T-cell (primary cell): Measurements from ENCODE around the gene UBTFL1. TPM values are rescaled to one million over a fixed set of nuclear protein-coding genes. Genes with fewer than 3 reads are reported as not detected.
"Not testable (repeated sequence)": the region's sequence is repeated elsewhere in the genome, so short reads cannot be mapped to it uniquely, and the experiment has no call there.

Experiments
- ATAC-seq, 4 experiments: fragments of 200-7000 bp in 3 of 4; fragments of 150-1000 bp in 1 of 4; cut with Tn5 transposase; replicated peaks in 1 of 4; 1 replicate in 3 of 4; 2 replicates in 1 of 4; pipeline ENCODE4 v1.10.0; 2021; ENCODE audit warnings: moderate library complexity in 3 of 4, mild to moderate bottlenecking in 2 of 4, moderate number of reproducible peaks in 1 of 4
- CTCF ChIA-PET, 2 donors: fragments of 300-600 bp; sonication (Branson Sonifier 250); formaldehyde crosslinking; loops; one replicate each; lab custom pipeline; 2022; ENCODE audit warnings: antibody characterized with exemption in 2 of 2; lab: Charles Lee
- POLR2A ChIA-PET, 2 donors: fragments of 300-600 bp; sonication (Branson Sonifier 250); formaldehyde crosslinking; loops; one replicate each; lab custom pipeline; 2022; ENCODE audit warnings: antibody characterized with exemption in 2 of 2; lab: Charles Lee
- DNase-seq, 35 experiments: peaks; one replicate each; pipeline versions ENCODE4 v3.0.0 to v3.0.0-alpha.2; 2013 to 2023
- H3K27ac ChIP-seq: one replicate; pipeline ENCODE4 v1.5.1; 2013; ENCODE audit warnings: low read length
- H3K27me3 ChIP-seq, 2 experiments: replicated peaks in 1 of 2; 1 replicate in 1 of 2; 2 replicates in 1 of 2; pipeline versions ENCODE4 v1.6.1 to v1.7.0; 2013; ENCODE audit warnings: low read length in 1 of 2, mixed read lengths in 1 of 2; ENCODE audit not compliant: control insufficient read depth in 2 of 2, insufficient read depth in 2 of 2; ENCODE audit errors: extremely low read depth in 1 of 2
- H3K36me3 ChIP-seq, 2 donors: 1 replicate in 1 of 2; 2 replicates in 1 of 2; pipeline versions ENCODE4 v1.6.1 to v1.7.0; 2013; ENCODE audit warnings: low read length in 1 of 2; ENCODE audit not compliant: control insufficient read depth in 2 of 2, insufficient read depth in 1 of 2; ENCODE audit errors: extremely low read depth in 1 of 2
- H3K4me1 ChIP-seq, 2 experiments: 1 replicate in 1 of 2; 2 replicates in 1 of 2; pipeline versions ENCODE4 v1.6.1 to v1.7.0; 2013; ENCODE audit warnings: low read length in 2 of 2, mixed read lengths in 1 of 2; ENCODE audit not compliant: insufficient read depth in 2 of 2, control insufficient read depth in 1 of 2; ENCODE audit errors: extremely low read depth in 1 of 2
- H3K4me3 ChIP-seq, 2 donors: 1 replicate in 1 of 2; 2 replicates in 1 of 2; pipeline versions ENCODE4 v1.5.1 to v1.7.0; 2013; ENCODE audit warnings: mild to moderate bottlenecking in 2 of 2, low read length in 1 of 2, moderate library complexity in 1 of 2; ENCODE audit not compliant: control insufficient read depth in 1 of 2; ENCODE audit errors: extremely low read depth in 1 of 2
- H3K9me3 ChIP-seq: 2 replicates; pipeline ENCODE4 v1.7.0; 2013
- H3K27ac Mint-ChIP-seq, 2 donors: one replicate each; pipeline ENCODE4 v1.8.0; 2020 to 2021; ENCODE audit warnings: mild to moderate bottlenecking in 2 of 2, mixed read lengths in 2 of 2
- H3K27me3 Mint-ChIP-seq, 2 donors: one replicate each; pipeline ENCODE4 v1.8.0; 2021 to 2022; ENCODE audit warnings: mixed read lengths in 2 of 2
- H3K36me3 Mint-ChIP-seq: one replicate; pipeline ENCODE4 v1.8.0; 2021; ENCODE audit warnings: mixed read lengths
- H3K4me1 Mint-ChIP-seq, 3 donors: one replicate each; pipeline ENCODE4 v1.8.0; 2020 to 2022; ENCODE audit warnings: mixed read lengths in 3 of 3, mild to moderate bottlenecking in 1 of 3
- H3K4me3 Mint-ChIP-seq, 3 donors: one replicate each; pipeline ENCODE4 v1.8.0; 2020 to 2022; ENCODE audit warnings: mild to moderate bottlenecking in 3 of 3, mixed read lengths in 3 of 3, moderate library complexity in 3 of 3
- H3K9me3 Mint-ChIP-seq, 3 donors: one replicate each; pipeline ENCODE4 v1.8.0; 2020 to 2022; ENCODE audit warnings: mixed read lengths in 3 of 3
- WGBS: methylation state at CpG from one replicate; pipeline ENCODE4 v1.1.5; 2013; ENCODE audit warnings: missing lambda C conversion rate; ENCODE audit not compliant: insufficient coverage; 5-methylcytosine and 5-hydroxymethylcytosine counted together
- total RNA-seq, 35 experiments: library from RNA in 6 of 35; stranded (reverse) in 6 of 35; fragments of 120-200 nt in 1 of 35; gene quantifications; one replicate each; pipeline versions ENCODE4 v1.2.1 to v1.2.4 and lab custom pipeline; 2013 to 2026

Gene UBTFL1
- total RNA-seq, 5 donors from 2014 or later (not counting 1 experiment from before 2014, with no cell fraction given): not detected

DNA sequence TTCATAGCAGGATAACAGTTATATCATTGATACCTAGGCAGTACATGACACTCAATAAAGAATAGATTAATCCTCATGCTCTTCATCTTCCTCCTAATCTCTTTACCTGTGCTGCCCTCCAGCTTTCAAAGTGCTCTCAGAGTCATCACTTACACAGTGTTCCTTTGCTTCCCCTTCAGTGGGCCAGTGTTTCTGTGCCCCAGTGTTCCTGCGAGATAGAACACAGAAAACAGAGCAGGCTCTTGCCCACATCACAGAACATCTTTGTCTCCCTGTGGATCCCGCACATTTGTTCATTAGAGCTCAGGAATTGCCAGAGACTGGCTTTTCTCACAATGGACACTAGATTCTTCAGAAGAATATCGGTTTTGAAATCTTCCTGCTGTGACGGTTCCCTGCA is 12.5 kb downstream of the UBTFL1 start:
- H3K9me3 ChIP-seq, H3K4me3 Mint-ChIP-seq, H3K27me3 Mint-ChIP-seq, H3K9me3 Mint-ChIP-seq, H3K4me1 Mint-ChIP-seq, ATAC-seq, CTCF ChIA-PET, H3K27ac Mint-ChIP-seq, H3K27ac ChIP-seq, H3K4me3 ChIP-seq, H3K4me1 ChIP-seq, H3K27me3 ChIP-seq, DNase-seq, H3K36me3 Mint-ChIP-seq, H3K36me3 ChIP-seq, POLR2A ChIA-PET: not testable (repeated sequence)
- WGBS: 92% methylated on average over 3 of the region's 4 CpGs

DNA sequence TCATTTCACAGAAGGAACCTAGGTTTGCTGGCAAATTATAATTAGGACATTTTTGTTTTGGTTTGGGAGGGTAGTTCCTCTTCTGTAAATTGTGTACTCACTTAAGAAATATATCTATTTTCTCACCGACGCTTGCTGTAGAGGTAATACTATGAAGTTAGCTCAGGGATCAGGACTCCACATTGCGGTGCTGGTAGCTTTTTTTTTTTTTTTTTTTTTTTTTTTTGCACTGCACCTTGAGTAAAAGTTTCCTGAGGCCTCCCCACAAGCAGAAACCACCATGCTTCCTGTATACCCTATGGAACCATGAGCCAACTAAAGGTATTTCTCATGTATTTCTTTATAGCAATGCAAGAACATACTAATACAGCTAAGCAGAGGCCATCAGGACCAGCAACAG is 14.7 kb downstream of the UBTFL1 start:
- Histone ChIP-seq H3K9me3 (no peaks in the 10 kb centered on the region), H3K4me3 (no peak overlapping the region), H3K36me3 (no peaks in the 10 kb centered on the region), H3K4me1 (no peaks in the 10 kb centered on the region), H3K27ac (no peak overlapping the region), H3K27me3 (peaks cover 0 to 3% of the 10 kb centered on the region in 2 experiments)
- Mint-ChIP-seq H3K4me3 (no peak overlapping the region), H3K36me3 (no peaks in the 10 kb centered on the region), H3K9me3 (no peaks in the 10 kb centered on the region), H3K27me3 (peaks cover 0 to 6% of the 10 kb centered on the region in 2 donors), H3K4me1 (no peaks in the 10 kb centered on the region), H3K27ac (no peak overlapping the region)
- ChIA-PET CTCF (no interaction called here), POLR2A (no interaction called here)
- WGBS: no CpG with 5 or more reads among the region's 3 CpGs
- DNase-seq (no peak), ATAC-seq (no peak)

DNA sequence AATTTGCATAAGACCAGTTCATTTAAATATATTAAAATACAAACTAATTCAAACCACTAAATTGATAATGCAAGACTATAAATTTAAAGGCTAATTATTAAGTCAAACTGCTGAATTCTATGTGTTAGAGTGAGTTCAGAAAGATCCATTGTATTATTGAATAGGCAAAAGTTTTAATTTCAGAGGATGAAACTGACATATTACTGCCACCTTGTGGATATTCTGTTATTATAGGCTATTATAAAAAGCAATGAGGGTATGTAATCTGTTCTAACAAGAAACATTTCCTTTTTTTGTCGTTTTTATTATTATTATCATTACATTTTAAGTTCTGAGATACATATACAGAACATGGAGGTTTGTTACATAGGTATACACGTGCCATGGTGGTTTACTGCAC is 27.8 kb downstream of the UBTFL1 start:
- DNase-seq: no peak
- Mint-ChIP-seq H3K27ac (no peak overlapping the region), H3K4me1 (no peaks in the 10 kb centered on the region), H3K4me3 (no peak overlapping the region), H3K27me3 (peaks cover 0 to 15% of the 10 kb centered on the region in 2 donors), H3K9me3 (no peaks in the 10 kb centered on the region), H3K36me3 (no peaks in the 10 kb centered on the region)
- Histone ChIP-seq H3K27me3 (no peaks in the 10 kb centered on the region), H3K4me3 (no peak overlapping the region), H3K4me1 (no peaks in the 10 kb centered on the region), H3K27ac (no peak overlapping the region), H3K9me3 (no peaks in the 10 kb centered on the region), H3K36me3 (no peaks in the 10 kb centered on the region)
- no CpG with 5 or more reads among the region's 2 CpGs for WGBS
- CTCF ChIA-PET: no interaction called here
- ATAC-seq: no peak
- POLR2A ChIA-PET: no interaction called here

DNA sequence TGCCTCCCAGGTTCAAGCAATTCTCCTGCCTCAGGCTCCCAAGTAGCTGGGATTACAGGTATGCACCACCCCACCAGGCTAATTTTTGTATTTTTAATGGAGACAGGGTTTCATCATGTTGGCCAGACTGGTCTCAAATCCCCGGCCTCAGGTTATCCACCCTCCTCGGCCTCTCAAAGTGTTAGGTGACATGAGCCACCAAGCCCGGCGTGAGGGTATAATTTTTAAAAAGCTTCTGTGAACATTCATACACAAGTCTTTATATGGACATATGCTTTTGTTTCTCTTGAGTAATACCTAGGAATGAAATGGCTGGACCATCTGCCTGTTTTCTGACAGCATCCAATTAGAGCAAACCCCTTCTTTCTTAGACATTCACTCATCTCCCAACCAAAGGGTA is 34.4 kb downstream of the UBTFL1 start:
- Histone ChIP-seq H3K36me3 (no peaks in the 10 kb centered on the region), H3K4me1 (no peaks in the 10 kb centered on the region), H3K27ac (no peak overlapping the region), H3K9me3 (no peaks in the 10 kb centered on the region), H3K27me3 (no peaks in the 10 kb centered on the region), H3K4me3 (no peak overlapping the region)
- H3K4me1 Mint-ChIP-seq: no peaks in the 10 kb centered on the region
- ChIA-PET POLR2A (no interaction called here), CTCF (no interaction called here)
- H3K27ac Mint-ChIP-seq: no peak overlapping the region
- no peaks in the 10 kb centered on the region for H3K9me3 Mint-ChIP-seq
- ATAC-seq: no peak
- WGBS: no CpG with 5 or more reads among the region's 4 CpGs
- peaks cover 3% of the 10 kb centered on the region in 2 donors for H3K27me3 Mint-ChIP-seq
- no peaks in the 10 kb centered on the region for H3K36me3 Mint-ChIP-seq
- no peak for DNase-seq
- no peak overlapping the region for H3K4me3 Mint-ChIP-seq

DNA sequence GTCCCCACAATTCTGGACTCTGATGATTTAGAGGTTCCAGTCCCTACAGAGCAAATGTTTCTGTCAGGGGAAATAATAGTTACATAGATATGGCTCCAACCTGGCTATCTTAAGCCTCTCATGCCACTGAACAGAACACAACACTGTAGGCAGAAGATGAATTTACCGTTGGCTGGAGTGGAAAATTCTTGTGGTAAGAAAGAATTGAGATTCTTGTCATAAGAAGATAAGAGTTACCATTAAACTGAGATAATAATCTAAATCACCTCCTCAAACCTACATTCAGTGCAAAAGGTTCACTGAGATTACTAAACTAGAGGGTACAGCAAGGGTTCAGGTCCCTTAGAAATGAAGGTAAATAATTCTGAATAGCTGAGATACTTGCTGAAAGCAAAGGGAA is 38.6 kb downstream of the UBTFL1 start:
- H3K36me3 Mint-ChIP-seq: no peaks in the 10 kb centered on the region
- H3K4me1 ChIP-seq: no peaks in the 10 kb centered on the region
- H3K4me3 ChIP-seq: no peak overlapping the region
- no peaks in the 10 kb centered on the region for H3K4me1 Mint-ChIP-seq
- ChIA-PET CTCF (no interaction called here), POLR2A (no interaction called here)
- no peaks in the 10 kb centered on the region for H3K27me3 ChIP-seq
- H3K36me3 ChIP-seq: no peaks in the 10 kb centered on the region
- H3K27ac ChIP-seq: no peak overlapping the region
- ATAC-seq (no peak), DNase-seq (no peak)
- no CpG with 5 or more reads among the region's 1 CpG for WGBS
- no peaks in the 10 kb centered on the region for H3K9me3 Mint-ChIP-seq
- no peak overlapping the region for H3K27ac Mint-ChIP-seq
- H3K9me3 ChIP-seq: no peaks in the 10 kb centered on the region
- no peak overlapping the region for H3K4me3 Mint-ChIP-seq
- peaks cover 0 to 6% of the 10 kb centered on the region in 2 donors for H3K27me3 Mint-ChIP-seq

DNA sequence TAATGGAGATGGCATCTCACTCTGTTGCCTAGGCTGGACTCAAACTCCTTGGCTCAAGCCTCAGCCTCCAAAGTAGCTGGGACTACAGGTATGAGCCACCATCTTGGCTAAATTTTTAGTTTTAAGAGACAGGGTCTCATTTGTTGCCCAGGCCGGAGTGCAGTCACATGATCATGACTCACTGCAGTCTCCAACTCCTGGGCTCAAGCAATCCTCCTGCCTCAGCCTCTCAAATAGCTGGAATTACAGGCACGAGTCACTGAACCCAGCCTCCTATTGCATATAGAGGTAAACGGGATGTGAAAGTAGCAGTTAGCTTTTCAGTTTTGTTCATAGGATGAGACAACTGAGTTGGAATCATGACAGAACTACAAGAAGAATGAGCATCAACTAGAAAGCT is 39.2 kb downstream of the UBTFL1 start:
- no peaks in the 10 kb centered on the region for H3K9me3 ChIP-seq

More for the DNA sequence above, 39.2 kb downstream of the UBTFL1 start:
- CTCF ChIA-PET: no interaction called here
- Histone ChIP-seq H3K4me3 (no peak overlapping the region), H3K27me3 (no peaks in the 10 kb centered on the region), H3K4me1 (no peaks in the 10 kb centered on the region), H3K27ac (no peak overlapping the region), H3K36me3 (no peaks in the 10 kb centered on the region)
- POLR2A ChIA-PET: no interaction called here
- Mint-ChIP-seq H3K27ac (no peak overlapping the region), H3K4me3 (no peak overlapping the region), H3K36me3 (no peaks in the 10 kb centered on the region), H3K4me1 (no peaks in the 10 kb centered on the region), H3K27me3 (peaks cover 0 to 8% of the 10 kb centered on the region in 2 donors), H3K9me3 (no peaks in the 10 kb centered on the region)
- DNase-seq (no peak), ATAC-seq (no peak)
- no CpG with 5 or more reads among the region's 3 CpGs for WGBS
